ENCODE data around the gene NIPSNAP3A.
A peak's percentile ranks its signal among the peaks of the same experiment; 100 is the strongest.
"Not testable (repeated sequence)": the region's sequence is repeated elsewhere in the genome, so short reads cannot be mapped to it uniquely, and the experiment has no call there.

The NIPSNAP3A gene

GRCh38 chr9:104747565-104748358, at the start of gene NIPSNAP3A:
Gene NIPSNAP3A, plus strand, starts transcription at chr9:104747683. Its CDS starts 110 bp downstream, at chr9:104747793.
- DNase-seq (ENCODE audit: low read depth in 2 of 2), result peak; percentile 72 to 79
- peak within 1 kb of the TSS; percentile 79 to 89 for H3K4me3 ChIP-seq (replicated peaks in 1 of 2; ENCODE audit: low read depth in 2 of 2, low read length in 2 of 2)
- TF ChIP-seq CTCF (IDR thresholded peaks at IDR 0.05; ENCODE audit: low read depth, low read length), result no peak

- TF ChIP-seq CTCF (IDR thresholded peaks at IDR 0.05; ENCODE audit: low read depth, low read length), result no peak
- no peak for DNase-seq (ENCODE audit: low read depth in 2 of 2)
- H3K4me3 ChIP-seq (replicated peaks in 1 of 2; ENCODE audit: low read depth in 2 of 2, low read length in 2 of 2), result no peak overlapping the region
Observed at GRCh38 chr9:104700306-104700705, 47.2 kb upstream of the NIPSNAP3A start.

- DNase-seq (ENCODE audit: low read depth in 2 of 2); H3K4me3 ChIP-seq (replicated peaks in 1 of 2; ENCODE audit: low read depth in 2 of 2, low read length in 2 of 2): not testable (repeated sequence)
Observed at GRCh38 chr9:104708737-104709136, 38.7 kb upstream of the NIPSNAP3A start.

GRCh38 chr9:104711604-104712003, 35.9 kb upstream of the NIPSNAP3A start:
- DNase-seq (ENCODE audit: low read depth in 2 of 2), result no peak
- no peak for TF ChIP-seq CTCF (IDR thresholded peaks at IDR 0.05; ENCODE audit: low read depth, low read length)
- H3K4me3 ChIP-seq (replicated peaks in 1 of 2; ENCODE audit: low read depth in 2 of 2, low read length in 2 of 2), result no peak overlapping the region

GRCh38 chr9:104725014-104725413, 22.5 kb upstream of the NIPSNAP3A start:
- no peak for TF ChIP-seq CTCF (IDR thresholded peaks at IDR 0.05; ENCODE audit: low read depth, low read length)
- no peak for DNase-seq (ENCODE audit: low read depth in 2 of 2)

GRCh38 chr9:104738452-104738851, 9.0 kb upstream of the NIPSNAP3A start:
- no peak for DNase-seq (ENCODE audit: low read depth in 2 of 2)
- TF ChIP-seq CTCF (IDR thresholded peaks at IDR 0.05; ENCODE audit: low read depth, low read length), result no peak
- H3K4me3 ChIP-seq (replicated peaks in 1 of 2; ENCODE audit: low read depth in 2 of 2, low read length in 2 of 2), result no peak overlapping the region

More at GRCh38 chr9:104725014-104725413, 22.5 kb upstream of the NIPSNAP3A start:
- H3K4me3 ChIP-seq (replicated peaks in 1 of 2; ENCODE audit: low read depth in 2 of 2, low read length in 2 of 2), result no peak overlapping the region

- no peak overlapping the region for H3K4me3 ChIP-seq (replicated peaks in 1 of 2; ENCODE audit: low read depth in 2 of 2, low read length in 2 of 2)
- peak; percentile 40 to 88 for DNase-seq (ENCODE audit: low read depth in 2 of 2)
- no peak for TF ChIP-seq CTCF (IDR thresholded peaks at IDR 0.05; ENCODE audit: low read depth, low read length)
Observed at GRCh38 chr9:104740621-104741020, 6.9 kb upstream of the NIPSNAP3A start.
